GM23338 (cell line): Measurements from ENCODE around the gene ANGPTL2. TPM values are rescaled to one million over a fixed set of nuclear protein-coding genes. Genes with fewer than 3 reads are reported as not detected.

ENCODE experiments used
- ATAC-seq: fragments of 200-7000 bp; cut with Tn5 transposase; 3 replicates; pipeline ENCODE4 v1.9.1; 2020
- DNase-seq: peaks from one replicate; pipeline ENCODE4 v3.0.0-alpha.2; 2015; ENCODE audit warnings: low spot score
- H2AFZ ChIP-seq: fragments of 200-600 bp; sonication (generic); 2 replicates; pipeline ENCODE4 v1.8.0; 2016; ENCODE audit warnings: antibody characterized with exemption, mild to moderate bottlenecking, moderate library complexity
- H3F3A ChIP-seq: fragments of 200-600 bp; sonication (generic); replicated peaks from 2 replicates; pipeline ENCODE4 v1.8.0; 2017; ENCODE audit warnings: antibody characterized with exemption, mixed run types, low read depth
- H3K27ac ChIP-seq: fragments of 200-600 bp; sonication (generic); 2 replicates; pipeline ENCODE4 v1.6.1; 2016; ENCODE audit warnings: low read depth
- H3K27me3 ChIP-seq: fragments of 200-600 bp; sonication (generic); 2 replicates; pipeline ENCODE4 v1.8.0; 2016; ENCODE audit warnings: mild to moderate bottlenecking, mixed run types, moderate library complexity; ENCODE audit not compliant: insufficient read depth
- H3K36me3 ChIP-seq: fragments of 200-600 bp; sonication (generic); 2 replicates; pipeline ENCODE4 v1.8.0; 2016; ENCODE audit warnings: mild to moderate bottlenecking; ENCODE audit not compliant: insufficient read depth
- H3K4me1 ChIP-seq: fragments of 200-600 bp; sonication (generic); 2 replicates; pipeline ENCODE4 v1.8.0; 2016; ENCODE audit warnings: mild to moderate bottlenecking, moderate library complexity; ENCODE audit not compliant: insufficient read depth
- H3K4me2 ChIP-seq: fragments of 200-600 bp; sonication (generic); 2 replicates; pipeline ENCODE4 v1.7.1; 2017; ENCODE audit warnings: mixed run types
- H3K4me3 ChIP-seq: fragments of 200-600 bp; sonication (generic); 2 replicates; pipeline ENCODE4 v1.6.1; 2016; ENCODE audit warnings: mixed run types
- H3K79me2 ChIP-seq: fragments of 200-600 bp; sonication (generic); replicated peaks from 2 replicates; pipeline ENCODE4 v1.8.0; 2017; ENCODE audit warnings: mild to moderate bottlenecking; ENCODE audit not compliant: insufficient read depth
- H3K9me2 ChIP-seq: fragments of 200-600 bp; sonication (generic); 2 replicates; pipeline ENCODE4 v1.8.0; 2017; ENCODE audit not compliant: insufficient read depth
- H4K20me1 ChIP-seq: fragments of 200-600 bp; sonication (generic); replicated peaks from 2 replicates; pipeline ENCODE4 v1.8.0; 2017; ENCODE audit warnings: mild to moderate bottlenecking; ENCODE audit not compliant: insufficient read depth
- H3K27ac Mint-ChIP-seq: 2 replicates; pipeline ENCODE4 v1.8.0; 2020; ENCODE audit warnings: inconsistent platforms, mild to moderate bottlenecking, moderate library complexity, mixed read lengths
- H3K27me3 Mint-ChIP-seq: 3 replicates; pipeline ENCODE4 v1.8.0; 2022; ENCODE audit warnings: low read depth, mild to moderate bottlenecking, moderate library complexity, mixed read lengths, inconsistent platforms; ENCODE audit not compliant: insufficient read depth, poor library complexity
- H3K36me3 Mint-ChIP-seq: 3 replicates; pipeline ENCODE4 v1.8.0; 2021; ENCODE audit warnings: low read depth, mild to moderate bottlenecking, inconsistent platforms, moderate library complexity, mixed read lengths
- H3K4me1 Mint-ChIP-seq: 3 replicates; pipeline ENCODE4 v1.8.0; 2020; ENCODE audit warnings: mild to moderate bottlenecking, inconsistent platforms, mixed read lengths
- H3K4me3 Mint-ChIP-seq: 3 replicates; pipeline ENCODE4 v1.8.0; 2021; ENCODE audit warnings: moderate library complexity, mild to moderate bottlenecking, inconsistent platforms, mixed read lengths
- H3K9me3 Mint-ChIP-seq: 3 replicates; pipeline ENCODE4 v1.8.0; 2020; ENCODE audit warnings: moderate library complexity, mild to moderate bottlenecking, inconsistent platforms, mixed read lengths
- CREB1 ChIP-seq: fragments of 250-450 bp; sonication (Bioruptor Pico); IDR thresholded peaks from 2 replicates; pipeline ENCODE4 v1.5.0; 2020; ENCODE audit warnings: low read depth, mild to moderate bottlenecking, moderate library complexity
- EZH2 ChIP-seq: fragments of 200-600 bp; sonication (generic); IDR thresholded peaks from one replicate; pipeline ENCODE4 v1.8.0; 2017; ENCODE audit warnings: antibody characterized with exemption, mild to moderate bottlenecking, low read depth; ENCODE audit not compliant: unreplicated experiment
- NANOG ChIP-seq: IDR thresholded peaks from 2 replicates; pipeline ENCODE4 v1.6.1; 2016; ENCODE audit warnings: antibody characterized with exemption, borderline replicate concordance
- POLR2AphosphoS5 ChIP-seq: IDR thresholded peaks from 2 replicates; pipeline ENCODE4 v1.6.1; 2016; ENCODE audit warnings: antibody characterized with exemption, low read depth
- STAT1 ChIP-seq: IDR thresholded peaks from one replicate; pipeline ENCODE4 v1.6.1; 2016; ENCODE audit warnings: antibody characterized with exemption; ENCODE audit not compliant: unreplicated experiment
- polyA plus RNA-seq: library from polyadenylated mRNA; unstranded; fragments of >200 nt; fragmentation: Nextera tagmentation; extraction: Ambion mirVana; gene quantifications from 2 replicates; pipeline ENCODE4 v1.2.1, GENCODE V29; 2016
- total RNA-seq: library from RNA; depleted of rRNA; stranded (reverse); fragments of >200 nt; shearing (Covaris generic); gene quantifications from 2 replicates; pipeline ENCODE4 v1.2.3, GENCODE V29; 2014
- TF ChIP-seq, protein P1 (sequence below): fragments of 250-450 bp; sonication (Bioruptor Pico); IDR thresholded peaks from 2 replicates; pipeline ENCODE4 v1.5.0; 2020; ENCODE audit warnings: mild to moderate bottlenecking, moderate library complexity
- TF ChIP-seq, protein P2 (sequence below): IDR thresholded peaks from 2 replicates; pipeline ENCODE4 v1.6.1; 2016; ENCODE audit warnings: antibody characterized with exemption
- TF ChIP-seq, protein P3 (sequence below), 2 experiments: fragments of 200-600 bp in 1 of 2; sonication (generic) in 1 of 2; conservative IDR thresholded peaks; 2 replicates each; pipeline versions ENCODE4 v1.5.1 to v1.6.1; 2016 to 2017; ENCODE audit warnings: antibody characterized with exemption in 2 of 2, low read depth in 2 of 2, mild to moderate bottlenecking in 2 of 2, moderate library complexity in 1 of 2

ANGPTL2 gene
- total and polyA plus RNA-seq, 2 experiments from 2014 or later: 2.9 to 5.2 TPM

DNA sequence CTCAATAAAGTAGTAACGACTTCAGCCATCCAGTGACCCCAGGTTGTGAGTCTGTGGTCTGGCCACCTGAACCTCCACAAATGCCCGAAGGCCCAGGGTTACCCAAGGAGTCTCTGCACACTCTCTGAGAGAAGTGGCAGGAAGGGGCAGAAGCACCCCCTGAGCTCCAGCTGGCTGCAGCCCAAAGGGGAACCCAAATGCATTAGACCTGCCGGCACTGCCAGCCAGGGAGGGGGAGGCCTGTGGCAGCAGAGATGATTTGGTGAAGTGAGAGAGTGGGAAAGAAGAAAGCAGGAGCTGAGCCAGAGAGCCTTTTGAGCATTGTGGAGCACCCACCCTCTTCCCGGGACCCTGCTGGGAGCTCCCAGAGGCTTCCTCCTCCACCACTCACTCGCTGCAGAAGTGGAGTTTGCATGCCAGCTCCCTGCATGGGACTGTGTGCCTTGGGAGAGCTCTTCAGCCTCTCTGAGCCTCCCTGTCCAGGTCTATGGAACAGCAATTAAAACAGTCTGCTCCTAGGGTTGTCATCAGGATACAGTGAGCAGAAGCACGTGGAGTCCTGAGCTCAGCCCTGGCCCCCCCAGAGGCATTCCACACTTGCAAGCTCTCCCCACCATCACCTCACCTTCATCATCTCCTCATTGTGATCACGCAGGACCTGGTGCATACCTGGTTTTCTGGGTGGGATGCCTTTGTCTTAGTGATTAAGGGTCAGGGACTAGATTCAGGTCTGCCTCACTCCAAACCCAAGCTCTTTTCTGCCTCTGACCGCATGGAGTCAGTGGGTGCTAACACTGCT is 13.8 kb upstream of the ANGPTL2 start:
- peaks cover 28% of the 10 kb centered on the region for H3K4me1 ChIP-seq
- H3K27ac ChIP-seq: no peak overlapping the region
- no peak overlapping the region for H2AFZ ChIP-seq
- H3K27ac Mint-ChIP-seq: no peak overlapping the region
- no peaks in the 10 kb centered on the region for H3K36me3 ChIP-seq
- no peaks in the 10 kb centered on the region for H3K9me2 ChIP-seq
- no peak overlapping the region for H3K4me3 ChIP-seq
- TF ChIP-seq, protein P1, sequence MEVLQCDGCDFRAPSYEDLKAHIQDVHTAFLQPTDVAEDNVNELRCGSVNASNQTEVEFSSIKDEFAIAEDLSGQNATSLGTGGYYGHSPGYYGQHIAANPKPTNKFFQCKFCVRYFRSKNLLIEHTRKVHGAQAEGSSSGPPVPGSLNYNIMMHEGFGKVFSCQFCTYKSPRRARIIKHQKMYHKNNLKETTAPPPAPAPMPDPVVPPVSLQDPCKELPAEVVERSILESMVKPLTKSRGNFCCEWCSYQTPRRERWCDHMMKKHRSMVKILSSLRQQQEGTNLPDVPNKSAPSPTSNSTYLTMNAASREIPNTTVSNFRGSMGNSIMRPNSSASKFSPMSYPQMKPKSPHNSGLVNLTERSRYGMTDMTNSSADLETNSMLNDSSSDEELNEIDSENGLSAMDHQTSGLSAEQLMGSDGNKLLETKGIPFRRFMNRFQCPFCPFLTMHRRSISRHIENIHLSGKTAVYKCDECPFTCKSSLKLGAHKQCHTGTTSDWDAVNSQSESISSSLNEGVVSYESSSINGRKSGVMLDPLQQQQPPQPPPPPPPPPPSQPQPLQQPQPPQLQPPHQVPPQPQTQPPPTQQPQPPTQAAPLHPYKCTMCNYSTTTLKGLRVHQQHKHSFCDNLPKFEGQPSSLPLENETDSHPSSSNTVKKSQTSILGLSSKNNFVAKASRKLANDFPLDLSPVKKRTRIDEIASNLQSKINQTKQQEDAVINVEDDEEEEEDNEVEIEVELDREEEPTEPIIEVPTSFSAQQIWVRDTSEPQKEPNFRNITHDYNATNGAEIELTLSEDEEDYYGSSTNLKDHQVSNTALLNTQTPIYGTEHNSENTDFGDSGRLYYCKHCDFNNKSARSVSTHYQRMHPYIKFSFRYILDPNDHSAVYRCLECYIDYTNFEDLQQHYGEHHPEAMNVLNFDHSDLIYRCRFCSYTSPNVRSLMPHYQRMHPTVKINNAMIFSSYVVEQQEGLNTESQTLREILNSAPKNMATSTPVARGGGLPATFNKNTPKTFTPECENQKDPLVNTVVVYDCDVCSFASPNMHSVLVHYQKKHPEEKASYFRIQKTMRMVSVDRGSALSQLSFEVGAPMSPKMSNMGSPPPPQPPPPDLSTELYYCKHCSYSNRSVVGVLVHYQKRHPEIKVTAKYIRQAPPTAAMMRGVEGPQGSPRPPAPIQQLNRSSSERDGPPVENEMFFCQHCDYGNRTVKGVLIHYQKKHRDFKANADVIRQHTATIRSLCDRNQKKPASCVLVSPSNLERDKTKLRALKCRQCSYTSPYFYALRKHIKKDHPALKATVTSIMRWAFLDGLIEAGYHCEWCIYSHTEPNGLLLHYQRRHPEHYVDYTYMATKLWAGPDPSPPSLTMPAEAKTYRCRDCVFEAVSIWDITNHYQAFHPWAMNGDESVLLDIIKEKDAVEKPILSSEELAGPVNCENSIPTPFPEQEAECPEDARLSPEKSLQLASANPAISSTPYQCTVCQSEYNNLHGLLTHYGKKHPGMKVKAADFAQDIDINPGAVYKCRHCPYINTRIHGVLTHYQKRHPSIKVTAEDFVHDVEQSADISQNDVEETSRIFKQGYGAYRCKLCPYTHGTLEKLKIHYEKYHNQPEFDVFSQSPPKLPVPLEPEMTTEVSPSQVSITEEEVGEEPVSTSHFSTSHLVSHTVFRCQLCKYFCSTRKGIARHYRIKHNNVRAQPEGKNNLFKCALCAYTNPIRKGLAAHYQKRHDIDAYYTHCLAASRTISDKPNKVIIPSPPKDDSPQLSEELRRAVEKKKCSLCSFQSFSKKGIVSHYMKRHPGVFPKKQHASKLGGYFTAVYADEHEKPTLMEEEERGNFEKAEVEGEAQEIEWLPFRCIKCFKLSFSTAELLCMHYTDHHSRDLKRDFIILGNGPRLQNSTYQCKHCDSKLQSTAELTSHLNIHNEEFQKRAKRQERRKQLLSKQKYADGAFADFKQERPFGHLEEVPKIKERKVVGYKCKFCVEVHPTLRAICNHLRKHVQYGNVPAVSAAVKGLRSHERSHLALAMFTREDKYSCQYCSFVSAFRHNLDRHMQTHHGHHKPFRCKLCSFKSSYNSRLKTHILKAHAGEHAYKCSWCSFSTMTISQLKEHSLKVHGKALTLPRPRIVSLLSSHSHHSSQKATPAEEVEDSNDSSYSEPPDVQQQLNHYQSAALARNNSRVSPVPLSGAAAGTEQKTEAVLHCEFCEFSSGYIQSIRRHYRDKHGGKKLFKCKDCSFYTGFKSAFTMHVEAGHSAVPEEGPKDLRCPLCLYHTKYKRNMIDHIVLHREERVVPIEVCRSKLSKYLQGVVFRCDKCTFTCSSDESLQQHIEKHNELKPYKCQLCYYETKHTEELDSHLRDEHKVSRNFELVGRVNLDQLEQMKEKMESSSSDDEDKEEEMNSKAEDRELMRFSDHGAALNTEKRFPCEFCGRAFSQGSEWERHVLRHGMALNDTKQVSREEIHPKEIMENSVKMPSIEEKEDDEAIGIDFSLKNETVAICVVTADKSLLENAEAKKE (CRISPR knock-in tag): no peak
- no peak for TF ChIP-seq CREB1 (CRISPR knock-in tag)
- TF ChIP-seq, protein P2, sequence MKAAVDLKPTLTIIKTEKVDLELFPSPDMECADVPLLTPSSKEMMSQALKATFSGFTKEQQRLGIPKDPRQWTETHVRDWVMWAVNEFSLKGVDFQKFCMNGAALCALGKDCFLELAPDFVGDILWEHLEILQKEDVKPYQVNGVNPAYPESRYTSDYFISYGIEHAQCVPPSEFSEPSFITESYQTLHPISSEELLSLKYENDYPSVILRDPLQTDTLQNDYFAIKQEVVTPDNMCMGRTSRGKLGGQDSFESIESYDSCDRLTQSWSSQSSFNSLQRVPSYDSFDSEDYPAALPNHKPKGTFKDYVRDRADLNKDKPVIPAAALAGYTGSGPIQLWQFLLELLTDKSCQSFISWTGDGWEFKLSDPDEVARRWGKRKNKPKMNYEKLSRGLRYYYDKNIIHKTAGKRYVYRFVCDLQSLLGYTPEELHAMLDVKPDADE: no peak
- TF ChIP-seq STAT1: no peak
- TF ChIP-seq, protein P3, sequence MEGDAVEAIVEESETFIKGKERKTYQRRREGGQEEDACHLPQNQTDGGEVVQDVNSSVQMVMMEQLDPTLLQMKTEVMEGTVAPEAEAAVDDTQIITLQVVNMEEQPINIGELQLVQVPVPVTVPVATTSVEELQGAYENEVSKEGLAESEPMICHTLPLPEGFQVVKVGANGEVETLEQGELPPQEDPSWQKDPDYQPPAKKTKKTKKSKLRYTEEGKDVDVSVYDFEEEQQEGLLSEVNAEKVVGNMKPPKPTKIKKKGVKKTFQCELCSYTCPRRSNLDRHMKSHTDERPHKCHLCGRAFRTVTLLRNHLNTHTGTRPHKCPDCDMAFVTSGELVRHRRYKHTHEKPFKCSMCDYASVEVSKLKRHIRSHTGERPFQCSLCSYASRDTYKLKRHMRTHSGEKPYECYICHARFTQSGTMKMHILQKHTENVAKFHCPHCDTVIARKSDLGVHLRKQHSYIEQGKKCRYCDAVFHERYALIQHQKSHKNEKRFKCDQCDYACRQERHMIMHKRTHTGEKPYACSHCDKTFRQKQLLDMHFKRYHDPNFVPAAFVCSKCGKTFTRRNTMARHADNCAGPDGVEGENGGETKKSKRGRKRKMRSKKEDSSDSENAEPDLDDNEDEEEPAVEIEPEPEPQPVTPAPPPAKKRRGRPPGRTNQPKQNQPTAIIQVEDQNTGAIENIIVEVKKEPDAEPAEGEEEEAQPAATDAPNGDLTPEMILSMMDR (conservative IDR thresholded peaks at IDR 0.05; ENCODE audit: low read depth in 2 of 2): no peak
- TF ChIP-seq POLR2AphosphoS5: no peak
- TF ChIP-seq EZH2: no peak
- TF ChIP-seq NANOG: no peak
- ATAC-seq (no peak), DNase-seq (no peak)
- H3K36me3 Mint-ChIP-seq: no peaks in the 10 kb centered on the region
- H3K4me2 ChIP-seq: no peak overlapping the region
- peaks cover 41% of the 10 kb centered on the region for H3K4me1 Mint-ChIP-seq
- H3K4me3 Mint-ChIP-seq: no peak overlapping the region
- no peaks in the 10 kb centered on the region for H3K79me2 ChIP-seq
- no peaks in the 10 kb centered on the region; the same call in 2 of the 3 replicates for H3K9me3 Mint-ChIP-seq
- no peaks in the 10 kb centered on the region for H3F3A ChIP-seq
- H3K27me3 Mint-ChIP-seq: peaks cover 7% of the 10 kb centered on the region
- 0 out of 2 replicates have a peak, but pooled peaks cover 3% of the 10 kb centered on the region for H4K20me1 ChIP-seq
- H3K27me3 ChIP-seq: no peaks in the 10 kb centered on the region
